SK-N-SH (cell line): ENCODE data around the gene LSM4. TPM values are rescaled to one million over a fixed set of nuclear protein-coding genes. Genes with fewer than 3 reads are reported as not detected.

Experiments used
- CTCF ChIA-PET: fragments of 300-600, 350-600 bp; formaldehyde crosslinking; extraction: SDS; loops from one replicate; lab custom pipeline; 2021; lab: Yijun Ruan, JAX
- POLR2A ChIA-PET: fragments of 350-600 bp; sonication (Branson Sonifier 250); formaldehyde crosslinking; extraction: SDS; loops from one replicate; lab custom pipeline; 2020; ENCODE audit warnings: antibody characterized with exemption, inconsistent platforms; lab: Yijun Ruan, JAX
- DNase-seq: peaks from one replicate; pipeline ENCODE4 v3.0.0; 2012
- H2AFZ ChIP-seq: fragments of 200-600 bp; sonication (generic); 2 replicates; pipeline ENCODE4 v1.8.1; 2016; ENCODE audit warnings: antibody characterized with exemption, mild to moderate bottlenecking, low read depth
- H3F3A ChIP-seq: fragments of 200-600 bp; sonication (generic); replicated peaks from 2 replicates; pipeline ENCODE3; 2016; ENCODE audit warnings: antibody characterized with exemption, mild to moderate bottlenecking; ENCODE audit not compliant: insufficient read depth
- H3K27ac ChIP-seq, 2 experiments: fragments of 200-500 bp in 1 of 2; fragments of 200-600 bp in 1 of 2; sonication (Bioruptor generic) in 1 of 2; sonication (generic), shearing (Covaris generic) in 1 of 2; 2 replicates each; pipeline versions ENCODE4 v1.5.1 to v1.6.1; 2014 to 2016; ENCODE audit warnings: low read depth in 2 of 2, inconsistent platforms in 1 of 2, low read length in 1 of 2, mild to moderate bottlenecking in 1 of 2, mixed read lengths in 1 of 2
- H3K27me3 ChIP-seq: fragments of 200-600 bp; sonication (generic), shearing (Covaris generic); 2 replicates; pipeline ENCODE4 v1.6.1; 2016; ENCODE audit warnings: mixed run types; ENCODE audit not compliant: insufficient read depth
- H3K36me3 ChIP-seq, 2 experiments: fragments of 200-500 bp in 1 of 2; fragments of 200-600 bp in 1 of 2; sonication (Bioruptor generic) in 1 of 2; sonication (generic) in 1 of 2; replicated peaks in 1 of 2; 2 replicates each; pipeline versions ENCODE3 to v1.5.1; 2014 to 2016; ENCODE audit warnings: low read length in 1 of 2, mild to moderate bottlenecking in 1 of 2; ENCODE audit not compliant: insufficient read depth in 2 of 2, control insufficient read depth in 1 of 2
- H3K4me1 ChIP-seq, 2 experiments: fragments of 200-500 bp in 1 of 2; fragments of 200-600 bp in 1 of 2; sonication (Bioruptor generic) in 1 of 2; sonication (generic), shearing (Covaris generic) in 1 of 2; 2 replicates each; pipeline versions ENCODE4 v1.5.1 to v1.6.1; 2014 to 2016; ENCODE audit warnings: low read depth in 1 of 2, low read length in 1 of 2, mixed run types in 1 of 2; ENCODE audit not compliant: insufficient read depth in 2 of 2, control insufficient read depth in 1 of 2
- H3K4me2 ChIP-seq: fragments of 200-600 bp; sonication (generic), shearing (Covaris generic); 2 replicates; pipeline ENCODE4 v1.6.1; 2017; ENCODE audit warnings: mixed run types
- H3K4me3 ChIP-seq, 2 experiments: fragments of 200-500 bp in 1 of 2; fragments of 200-600 bp in 1 of 2; sonication (Bioruptor generic) in 1 of 2; sonication (generic), shearing (Covaris generic) in 1 of 2; 2 replicates each; pipeline versions ENCODE4 v1.5.1 to v1.8.1; 2014 to 2016; ENCODE audit warnings: low read depth in 2 of 2, inconsistent platforms in 1 of 2, low read length in 1 of 2, mild to moderate bottlenecking in 1 of 2, mixed read lengths in 1 of 2, moderate library complexity in 1 of 2
- H3K79me2 ChIP-seq: fragments of 200-600 bp; sonication (generic); 2 replicates; pipeline ENCODE4 v1.8.1; 2017; ENCODE audit warnings: mild to moderate bottlenecking; ENCODE audit not compliant: insufficient read depth
- H3K9ac ChIP-seq: fragments of 200-600 bp; sonication (generic); 2 replicates; pipeline ENCODE4 v1.6.1; 2017; ENCODE audit warnings: mixed run types
- H3K9me2 ChIP-seq: fragments of 200-600 bp; sonication (generic); 2 replicates; pipeline ENCODE4 v1.6.1; 2017; ENCODE audit warnings: mixed run types
- H3K9me3 ChIP-seq: fragments of 200-600 bp; sonication (generic); 2 replicates; pipeline ENCODE4 v1.6.1; 2017; ENCODE audit warnings: mixed run types, mild to moderate bottlenecking, moderate library complexity
- H4K20me1 ChIP-seq: fragments of 200-600 bp; sonication (generic); 2 replicates; pipeline ENCODE4 v1.6.1; 2017; ENCODE audit warnings: mild to moderate bottlenecking, mixed run types; ENCODE audit not compliant: insufficient read depth
- ELF1 ChIP-seq: IDR thresholded peaks from 2 replicates; pipeline ENCODE4 v1.4.0; 2012
- EZH2phosphoT487 ChIP-seq: fragments of 200-600 bp; sonication (generic); IDR thresholded peaks from 2 replicates; pipeline ENCODE4 v1.6.1; 2017; ENCODE audit warnings: low read depth, mixed run types, mild to moderate bottlenecking, antibody characterized with exemption, moderate library complexity, borderline replicate concordance
- GABPA ChIP-seq: IDR thresholded peaks from 2 replicates; pipeline ENCODE4 v1.4.0; 2012; ENCODE audit warnings: low read depth, mild to moderate bottlenecking
- JUND ChIP-seq: IDR thresholded peaks from 2 replicates; pipeline ENCODE4 v1.4.0; 2012
- POLR2AphosphoS5 ChIP-seq: IDR thresholded peaks from 2 replicates; pipeline ENCODE4 v1.6.1; 2012; ENCODE audit warnings: low read depth, low read length
- RCOR1 ChIP-seq: fragments of 150-350 bp; IDR thresholded peaks from 2 replicates; pipeline ENCODE4 v1.6.1; 2017; ENCODE audit warnings: antibody characterized with exemption, low read length
- RFX5 ChIP-seq: IDR thresholded peaks from 2 replicates; pipeline ENCODE4 v1.6.1; 2012; ENCODE audit warnings: mild to moderate bottlenecking, improper control_type of control experiment, low read length
- RXRA ChIP-seq: IDR thresholded peaks from 2 replicates; pipeline ENCODE4 v1.4.0; 2012; ENCODE audit warnings: low read depth, mild to moderate bottlenecking, borderline replicate concordance
- SMC3 ChIP-seq: IDR thresholded peaks from 2 replicates; pipeline ENCODE4 v1.6.1; 2012; ENCODE audit warnings: low read depth, low read length, improper control_type of control experiment
- TCF12 ChIP-seq: IDR thresholded peaks from 2 replicates; pipeline ENCODE4 v1.4.0; 2012
- USF1 ChIP-seq: IDR thresholded peaks from 2 replicates; pipeline ENCODE4 v1.4.0; 2012; ENCODE audit warnings: low read depth, borderline replicate concordance
- YY1 ChIP-seq: IDR thresholded peaks from 2 replicates; pipeline ENCODE4 v1.4.0; 2012; ENCODE audit warnings: low read depth, mild to moderate bottlenecking
- WGBS: methylation state at CpG from one replicate; pipeline ENCODE4 v1.1.6; 2017; ENCODE audit warnings: low lambda C conversion rate; 5-methylcytosine and 5-hydroxymethylcytosine counted together
- polyA plus RNA-seq, 3 experiments: library from polyadenylated mRNA; depleted of rRNA; stranded (reverse); fragments of >200 nt; gene quantifications; 2 replicates each; pipeline ENCODE4 v1.2.3, GENCODE V29; 2012
- TF ChIP-seq, protein P1 (sequence below): fragments of 200-600 bp; sonication (generic); IDR thresholded peaks from 2 replicates; pipeline ENCODE4 v1.6.1; 2017; ENCODE audit warnings: antibody characterized with exemption, mild to moderate bottlenecking, moderate library complexity
- TF ChIP-seq, protein P2 (sequence below): IDR thresholded peaks from 2 replicates; pipeline ENCODE4 v1.4.0; 2012; ENCODE audit warnings: low read depth, borderline replicate concordance
- TF ChIP-seq, protein P3 (sequence below): IDR thresholded peaks from 2 replicates; pipeline ENCODE4 v1.4.0; 2012; ENCODE audit warnings: low read depth

The LSM4 gene
- polyA plus RNA-seq, 1 of the 3 experiments (the other 2 are of a cell fraction) = 277 TPM

DNA sequence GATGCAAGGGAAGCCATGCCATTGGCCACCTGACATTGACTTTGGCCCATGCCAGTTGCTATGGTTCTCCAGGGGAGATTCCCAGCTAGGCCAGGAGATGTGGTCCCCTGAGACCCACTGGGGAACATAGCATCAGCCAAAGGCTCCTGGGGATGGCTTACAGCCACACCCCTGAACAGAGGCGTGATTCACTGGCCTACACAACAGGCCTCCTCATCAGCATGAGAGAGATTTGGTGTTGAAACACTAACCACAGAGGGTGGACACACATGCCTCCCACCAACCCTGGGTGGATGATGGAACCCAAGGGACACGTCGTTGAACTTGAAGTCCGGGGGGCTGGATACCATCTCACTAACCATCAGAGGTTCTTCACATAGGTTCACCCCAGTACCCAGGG, 63.0 kb downstream of the LSM4 start:
- Histone ChIP-seq H4K20me1 (0 out of 2 replicates have a peak, but pooled peaks cover 2% of the 10 kb centered on the region), H3K36me3 (peaks cover 0 to 5% of the 10 kb centered on the region in 2 experiments), H3K9me2 (no peaks in the 10 kb centered on the region), H3K79me2 (no peaks in the 10 kb centered on the region), H2AFZ (no peak overlapping the region), H3F3A (no peaks in the 10 kb centered on the region), H3K4me1 (no peaks in the 10 kb centered on the region), H3K4me3 (no peak overlapping the region), H3K4me2 (no peak overlapping the region), H3K27ac (no peak overlapping the region), H3K9ac (no peak overlapping the region), H3K9me3 (no peaks in the 10 kb centered on the region), H3K27me3 (peaks cover 9% of the 10 kb centered on the region)
- WGBS = 93% methylated on average over 3 of the region's 4 CpGs
- no peak for TF ChIP-seq POLR2AphosphoS5
- TF ChIP-seq RCOR1 = no peak
- TF ChIP-seq ELF1 = no peak
- TF ChIP-seq YY1 = no peak
- no peak for TF ChIP-seq RXRA
- no peak for TF ChIP-seq USF1
- TF ChIP-seq JUND = no peak
- TF ChIP-seq, protein P1, sequence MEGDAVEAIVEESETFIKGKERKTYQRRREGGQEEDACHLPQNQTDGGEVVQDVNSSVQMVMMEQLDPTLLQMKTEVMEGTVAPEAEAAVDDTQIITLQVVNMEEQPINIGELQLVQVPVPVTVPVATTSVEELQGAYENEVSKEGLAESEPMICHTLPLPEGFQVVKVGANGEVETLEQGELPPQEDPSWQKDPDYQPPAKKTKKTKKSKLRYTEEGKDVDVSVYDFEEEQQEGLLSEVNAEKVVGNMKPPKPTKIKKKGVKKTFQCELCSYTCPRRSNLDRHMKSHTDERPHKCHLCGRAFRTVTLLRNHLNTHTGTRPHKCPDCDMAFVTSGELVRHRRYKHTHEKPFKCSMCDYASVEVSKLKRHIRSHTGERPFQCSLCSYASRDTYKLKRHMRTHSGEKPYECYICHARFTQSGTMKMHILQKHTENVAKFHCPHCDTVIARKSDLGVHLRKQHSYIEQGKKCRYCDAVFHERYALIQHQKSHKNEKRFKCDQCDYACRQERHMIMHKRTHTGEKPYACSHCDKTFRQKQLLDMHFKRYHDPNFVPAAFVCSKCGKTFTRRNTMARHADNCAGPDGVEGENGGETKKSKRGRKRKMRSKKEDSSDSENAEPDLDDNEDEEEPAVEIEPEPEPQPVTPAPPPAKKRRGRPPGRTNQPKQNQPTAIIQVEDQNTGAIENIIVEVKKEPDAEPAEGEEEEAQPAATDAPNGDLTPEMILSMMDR = no peak
- no peak for TF ChIP-seq SMC3
- no peak for TF ChIP-seq GABPA
- POLR2A ChIA-PET = no interaction called here
- CTCF ChIA-PET = interaction anchor here (0.9 to 19.4 kb wide), 6 partner anchors 8 to 68 kb away, joined by 3 to 505 read pairs (median 24); partner anchors contain the start of genes JUND, MPV17L2 and RAB3A
- DNase-seq = no peak

DNA sequence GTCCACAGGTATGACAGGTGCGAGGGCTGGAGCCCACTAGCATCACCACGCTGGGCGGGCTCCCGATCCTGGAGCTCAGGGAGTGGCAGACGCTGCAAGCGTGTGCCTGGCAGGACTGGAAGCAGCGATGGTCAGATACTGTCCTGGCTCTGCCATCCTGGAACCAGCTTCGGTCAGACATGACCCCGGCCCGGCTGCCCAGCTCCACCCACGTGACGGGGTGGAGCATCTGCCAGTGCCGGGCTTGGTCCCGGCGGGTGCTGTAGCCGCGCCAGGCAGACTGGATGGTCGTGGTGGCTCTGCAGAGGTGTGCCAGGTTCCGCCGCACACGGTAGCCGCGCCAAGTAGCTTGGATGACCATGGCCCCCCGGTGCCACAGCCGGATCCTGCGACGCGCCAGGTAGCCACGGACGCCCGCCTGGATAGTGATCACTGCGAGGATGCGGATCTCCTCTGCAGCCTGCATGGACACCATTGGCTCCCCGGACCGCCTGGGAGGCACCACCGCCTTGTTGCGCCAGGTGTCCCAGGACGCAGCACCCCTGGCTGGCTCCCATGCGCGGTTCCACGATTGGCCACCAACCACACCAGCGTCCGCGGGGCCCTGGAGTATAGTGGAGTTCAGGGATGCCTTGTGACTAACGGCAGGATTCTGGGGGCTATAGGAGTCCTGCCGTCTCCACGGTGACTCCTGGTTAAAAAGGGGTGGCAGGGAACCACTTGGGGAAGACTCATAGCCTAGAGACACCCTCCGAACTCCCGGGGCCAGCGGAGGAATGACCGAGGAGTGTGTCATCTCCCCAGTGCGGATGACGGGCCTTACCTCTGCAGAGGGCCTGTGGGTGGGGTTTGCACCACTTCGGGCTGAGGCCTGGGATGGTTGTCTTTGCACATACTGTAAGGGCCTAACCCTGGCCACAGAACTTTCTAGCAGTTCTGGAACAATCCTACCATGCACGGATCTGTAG, 65.1 kb downstream of the LSM4 start:
- no peak overlapping the region for H3K4me2 ChIP-seq
- H3K27ac ChIP-seq = no peak overlapping the region
- no peak overlapping the region for H2AFZ ChIP-seq
- WGBS = 78% methylated on average over 23 of the region's 55 CpGs
- peaks cover 19% of the 10 kb centered on the region for H3K27me3 ChIP-seq
- H3K36me3 ChIP-seq = peaks cover 0 to under 1% of the 10 kb centered on the region in 2 experiments
- H3K79me2 ChIP-seq = no peaks in the 10 kb centered on the region
- H3K9ac ChIP-seq = no peak overlapping the region
- ChIA-PET POLR2A (interaction anchor here (1.9 kb wide), 1 partner anchor 22 kb away, joined by 4 read pairs; no protein-coding TSS in a partner anchor), CTCF (interaction anchor here (0.8 to 19.4 kb wide), 7 partner anchors 14 to 145 kb away, joined by 3 to 505 read pairs (median 5); partner anchors contain the start of genes IQCN, JUND, MPV17L2 and PDE4C)
- 0 out of 2 replicates have a peak, but pooled peaks cover 2% of the 10 kb centered on the region for H4K20me1 ChIP-seq
- no peak overlapping the region for H3K4me3 ChIP-seq
- peaks cover 2% of the 10 kb centered on the region for H3F3A ChIP-seq
- H3K9me3 ChIP-seq = no peaks in the 10 kb centered on the region
- DNase-seq = no peak
- no peaks in the 10 kb centered on the region for H3K4me1 ChIP-seq
- H3K9me2 ChIP-seq = no peaks in the 10 kb centered on the region
- TF ChIP-seq JUND (no peak), RCOR1 (no peak), EZH2phosphoT487 (no peak), RFX5 (no peak), USF1 (no peak), GABPA (no peak), YY1 (no peak), TCF12 (no peak)
- TF ChIP-seq, protein P2, sequence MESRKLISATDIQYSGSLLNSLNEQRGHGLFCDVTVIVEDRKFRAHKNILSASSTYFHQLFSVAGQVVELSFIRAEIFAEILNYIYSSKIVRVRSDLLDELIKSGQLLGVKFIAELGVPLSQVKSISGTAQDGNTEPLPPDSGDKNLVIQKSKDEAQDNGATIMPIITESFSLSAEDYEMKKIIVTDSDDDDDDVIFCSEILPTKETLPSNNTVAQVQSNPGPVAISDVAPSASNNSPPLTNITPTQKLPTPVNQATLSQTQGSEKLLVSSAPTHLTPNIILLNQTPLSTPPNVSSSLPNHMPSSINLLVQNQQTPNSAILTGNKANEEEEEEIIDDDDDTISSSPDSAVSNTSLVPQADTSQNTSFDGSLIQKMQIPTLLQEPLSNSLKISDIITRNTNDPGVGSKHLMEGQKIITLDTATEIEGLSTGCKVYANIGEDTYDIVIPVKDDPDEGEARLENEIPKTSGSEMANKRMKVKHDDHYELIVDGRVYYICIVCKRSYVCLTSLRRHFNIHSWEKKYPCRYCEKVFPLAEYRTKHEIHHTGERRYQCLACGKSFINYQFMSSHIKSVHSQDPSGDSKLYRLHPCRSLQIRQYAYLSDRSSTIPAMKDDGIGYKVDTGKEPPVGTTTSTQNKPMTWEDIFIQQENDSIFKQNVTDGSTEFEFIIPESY = no peak
- TF ChIP-seq, protein P3, sequence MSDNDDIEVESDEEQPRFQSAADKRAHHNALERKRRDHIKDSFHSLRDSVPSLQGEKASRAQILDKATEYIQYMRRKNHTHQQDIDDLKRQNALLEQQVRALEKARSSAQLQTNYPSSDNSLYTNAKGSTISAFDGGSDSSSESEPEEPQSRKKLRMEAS = no peak
- TF ChIP-seq, protein P1 = no peak
